Measurements from ENCODE around the gene PSTPIP2. TPM values are rescaled to one million over a fixed set of nuclear protein-coding genes. Genes with fewer than 3 reads are reported as not detected.
A peak's percentile ranks its signal among the peaks of the same experiment; 100 is the strongest.
"Not testable (repeated sequence)": the region's sequence is repeated elsewhere in the genome, so short reads cannot be mapped to it uniquely, and the experiment has no call there.

PSTPIP2 gene
- total RNA-seq, 1 donor from 2014 or later = 1.7 TPM

DNA sequence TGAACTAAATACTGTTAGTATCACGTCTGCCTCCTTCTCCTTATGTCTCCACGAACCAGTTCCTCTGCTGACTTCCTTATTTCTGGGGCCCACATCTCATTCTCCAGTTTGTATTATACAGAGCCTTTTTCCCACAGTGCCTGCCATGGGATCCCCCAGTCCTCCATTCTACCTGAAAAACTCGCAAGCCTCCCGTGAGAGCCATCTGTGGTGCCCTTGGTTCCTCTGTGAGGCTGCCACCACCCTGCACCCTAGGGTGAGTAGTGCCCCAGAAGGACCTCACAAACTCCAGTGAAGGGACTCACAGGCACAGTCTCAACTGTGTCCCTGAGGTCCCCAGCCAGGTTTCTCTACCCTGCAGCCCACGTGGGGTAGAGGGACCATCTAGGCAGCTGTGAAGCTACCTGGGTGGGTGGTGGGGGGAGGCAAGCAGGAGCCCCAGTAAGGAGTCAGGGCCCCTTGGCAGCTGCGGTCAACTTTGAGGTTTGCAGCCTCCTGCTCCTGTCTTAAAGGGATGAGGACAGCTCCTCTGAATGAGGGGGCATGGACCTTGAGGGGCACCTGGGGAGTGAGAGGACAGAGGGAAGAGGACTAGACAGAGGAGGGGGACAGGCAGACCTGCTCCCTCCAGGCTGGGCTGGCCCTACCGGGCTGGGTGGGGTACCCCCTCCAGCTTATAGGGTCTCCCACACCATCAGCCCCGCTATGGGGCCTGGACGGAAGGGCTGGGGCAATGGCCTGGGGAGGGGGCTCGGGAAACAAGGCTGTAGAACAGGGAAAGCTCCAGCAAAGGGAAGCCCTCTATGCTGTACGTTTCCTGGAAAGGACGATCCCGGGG, 1.0 kb downstream of the PSTPIP2 start:
- no peak for DNase-seq (ENCODE audit: low read depth)

DNA sequence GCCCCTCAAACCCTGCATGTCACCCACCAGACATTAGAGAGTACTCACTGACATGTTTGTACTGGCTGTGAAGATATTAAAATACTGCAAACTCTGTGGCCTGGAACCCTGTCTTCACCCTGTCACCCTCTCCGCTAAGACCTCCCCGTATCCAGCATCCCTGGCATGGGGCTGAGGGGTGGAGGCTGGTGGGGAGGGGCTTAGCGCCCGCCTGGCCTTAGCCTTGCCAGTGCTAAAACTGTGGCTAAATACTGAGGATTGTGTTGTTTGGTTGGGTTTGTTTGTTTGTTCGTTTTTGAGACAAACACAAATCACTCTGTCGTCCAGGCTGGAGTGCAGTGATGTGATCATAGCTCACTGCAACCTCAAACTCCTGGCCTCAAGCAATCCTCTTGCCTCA, 1.8 kb downstream of the PSTPIP2 start:
- DNase-seq (ENCODE audit: low read depth) = no peak

DNA sequence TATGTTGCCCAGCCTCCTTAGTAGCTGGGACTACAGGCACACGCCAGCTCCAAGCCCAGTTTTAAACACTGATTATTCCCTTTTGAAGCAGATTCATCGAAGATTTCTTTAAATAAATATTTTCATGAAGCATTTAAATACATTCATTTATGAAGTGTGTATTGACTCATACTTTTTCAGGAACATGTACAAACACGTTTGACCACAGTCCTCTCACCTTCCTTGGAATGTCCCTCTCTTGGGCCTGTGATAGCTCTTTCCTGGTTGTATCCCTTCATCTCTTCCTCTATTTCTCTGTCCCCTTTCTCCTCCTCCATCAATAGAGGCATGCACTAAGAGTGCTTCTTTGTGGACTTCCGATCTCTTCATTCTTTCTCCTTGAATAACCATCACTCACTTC, 2.5 kb downstream of the PSTPIP2 start:
- DNase-seq (ENCODE audit: low read depth) = no peak

DNA sequence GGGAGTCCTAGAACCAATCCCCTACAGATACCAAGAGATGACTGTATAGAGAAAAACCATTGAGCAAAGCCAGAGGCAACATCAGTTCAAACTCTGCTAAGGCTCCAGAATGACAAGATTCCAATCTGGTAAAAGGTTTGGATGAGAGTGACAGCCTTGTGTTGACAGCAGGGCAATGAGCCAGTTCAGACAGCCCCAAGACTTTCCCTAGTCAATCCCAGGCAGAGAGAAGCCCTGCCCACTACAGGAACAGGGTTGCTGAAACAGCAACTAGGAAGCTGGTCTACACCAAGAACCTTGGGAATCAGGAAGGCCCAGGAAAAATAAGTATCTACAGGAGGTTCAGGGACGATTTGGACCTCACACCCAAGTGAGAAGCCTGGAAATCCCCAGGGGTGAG, 3.3 kb downstream of the PSTPIP2 start:
- no peak for DNase-seq (ENCODE audit: low read depth)

DNA sequence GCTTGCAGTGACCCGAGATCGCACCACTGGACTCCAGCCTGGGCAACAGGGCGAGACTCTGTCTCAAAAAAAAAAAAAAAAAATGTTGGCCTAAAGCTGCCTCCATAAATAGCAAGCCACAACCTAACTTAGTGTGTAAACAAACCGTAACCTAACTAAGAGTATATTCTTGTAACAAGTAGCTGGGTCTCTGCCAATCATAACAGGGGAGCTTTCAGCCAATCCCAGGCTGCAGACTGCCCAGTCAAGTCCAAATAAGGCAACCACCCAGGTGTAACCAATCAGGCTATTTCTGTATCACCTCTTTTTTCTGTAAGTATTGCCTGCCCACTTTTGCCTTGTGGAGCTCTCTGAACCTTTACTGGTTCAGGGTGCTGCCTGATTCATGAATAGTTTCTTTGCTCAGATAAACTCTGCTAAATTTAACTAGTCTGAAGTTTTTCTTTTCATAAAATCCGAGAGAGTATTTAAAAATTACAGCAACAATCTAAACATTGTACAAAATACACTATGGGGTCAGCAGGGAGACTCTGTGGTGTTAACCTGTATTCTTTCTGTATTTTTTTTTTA, 4.5 kb downstream of the PSTPIP2 start:
- DNase-seq (ENCODE audit: low read depth) = peak; percentile 35

DNA sequence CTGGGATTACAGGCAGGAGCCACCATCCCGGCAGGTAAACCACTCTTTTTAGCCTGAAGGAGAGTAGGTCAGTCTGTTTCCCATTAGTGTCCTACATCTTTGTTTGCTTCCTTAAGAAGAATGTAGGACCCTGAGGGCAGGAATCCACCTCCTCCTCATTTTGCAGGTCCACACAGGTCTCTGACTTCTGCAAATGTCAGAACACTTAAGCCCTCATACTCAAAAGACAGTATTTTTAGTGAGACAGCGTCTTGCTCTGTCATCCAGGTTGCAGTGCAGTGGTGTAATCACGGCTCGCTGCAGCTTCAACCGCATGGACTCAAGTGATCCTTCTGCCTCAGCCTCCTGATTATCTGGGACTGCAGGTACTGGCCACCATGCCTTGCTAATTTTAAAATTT, 9.3 kb downstream of the PSTPIP2 start:
- no peak for DNase-seq (ENCODE audit: low read depth)

DNA sequence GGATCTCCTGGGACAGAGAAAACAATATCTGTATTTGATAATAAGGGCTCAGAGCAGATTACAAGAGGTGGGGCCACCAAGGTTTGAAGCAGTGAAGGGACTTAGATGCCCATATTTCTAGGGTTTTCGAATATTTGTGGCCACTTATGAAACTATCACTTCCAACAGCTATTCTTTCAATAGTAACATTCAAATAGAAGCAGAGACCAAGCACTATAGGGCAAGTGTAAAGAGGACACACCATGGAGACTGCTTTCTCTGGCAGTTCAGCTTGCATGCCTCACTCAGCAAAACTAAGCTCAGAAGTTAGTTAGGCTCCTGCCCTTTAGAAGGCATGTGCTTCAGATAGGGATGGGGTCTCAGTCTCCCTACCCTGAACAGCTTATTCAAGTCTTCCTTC, 10.3 kb downstream of the PSTPIP2 start:
- no peak for DNase-seq (ENCODE audit: low read depth)

DNA sequence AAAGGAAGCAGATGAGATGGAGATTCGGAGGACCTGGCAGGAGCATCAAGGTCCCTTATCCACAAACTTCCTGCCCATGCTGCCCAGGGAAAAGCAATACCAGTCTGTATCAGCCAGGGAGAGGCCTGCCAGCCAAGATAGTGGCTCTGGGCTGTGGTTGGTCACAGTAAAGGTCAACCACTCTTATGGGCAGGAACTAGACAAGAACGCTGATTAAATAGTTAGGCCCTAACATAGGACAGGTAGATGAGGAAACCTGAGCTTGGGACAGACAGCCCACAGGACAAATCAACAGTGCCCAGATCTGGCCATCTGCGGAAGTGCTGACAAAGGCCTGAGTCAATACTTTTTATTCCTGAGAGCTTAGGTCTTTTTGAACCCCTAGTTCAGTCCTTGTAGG, 10.7 kb downstream of the PSTPIP2 start:
- no peak for DNase-seq (ENCODE audit: low read depth)

DNA sequence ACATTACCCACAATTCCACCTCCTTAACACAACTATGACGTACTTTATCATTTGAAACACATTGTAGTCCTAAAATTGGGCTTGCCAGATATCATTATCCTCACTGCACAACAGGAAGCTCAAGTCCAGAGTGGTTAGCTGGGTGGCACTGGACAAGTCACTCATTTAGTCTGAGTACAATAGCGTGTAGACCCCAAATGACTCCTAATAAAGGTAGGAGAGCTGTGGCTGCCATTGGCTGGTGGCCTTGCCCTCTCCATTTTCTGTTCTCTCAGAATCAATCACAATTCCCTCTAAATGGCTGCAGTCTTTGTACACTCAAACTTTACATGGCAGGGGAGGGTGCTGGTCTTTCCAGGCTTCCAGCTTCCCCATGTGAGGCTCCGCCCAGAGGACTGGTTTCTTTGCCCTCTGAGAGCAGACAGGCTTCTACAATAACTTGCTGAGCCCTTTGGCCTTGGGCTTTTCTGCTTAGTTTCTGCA, 11.7 kb downstream of the PSTPIP2 start:
- no peak for DNase-seq (ENCODE audit: low read depth)

DNA sequence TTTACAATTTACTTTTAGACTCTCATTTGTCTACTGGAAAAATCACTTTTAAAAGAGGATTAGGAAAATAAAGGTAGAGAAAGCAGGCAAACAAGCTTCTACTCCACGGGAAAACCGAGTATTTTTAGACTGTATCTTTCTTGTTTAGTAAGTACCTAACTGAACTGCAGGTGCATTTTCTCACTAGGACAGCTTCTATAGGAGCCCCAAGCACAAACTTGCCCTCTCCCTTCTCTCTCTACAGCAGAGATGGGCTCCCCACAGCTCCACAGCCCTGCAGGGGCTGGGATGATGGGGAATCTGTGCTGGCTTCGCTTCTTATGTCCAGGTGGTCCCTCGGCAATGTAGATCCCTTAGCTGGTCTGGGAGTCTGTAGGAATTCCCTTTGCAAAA, 16.2 kb downstream of the PSTPIP2 start:
- DNase-seq (ENCODE audit: low read depth) = no peak

DNA sequence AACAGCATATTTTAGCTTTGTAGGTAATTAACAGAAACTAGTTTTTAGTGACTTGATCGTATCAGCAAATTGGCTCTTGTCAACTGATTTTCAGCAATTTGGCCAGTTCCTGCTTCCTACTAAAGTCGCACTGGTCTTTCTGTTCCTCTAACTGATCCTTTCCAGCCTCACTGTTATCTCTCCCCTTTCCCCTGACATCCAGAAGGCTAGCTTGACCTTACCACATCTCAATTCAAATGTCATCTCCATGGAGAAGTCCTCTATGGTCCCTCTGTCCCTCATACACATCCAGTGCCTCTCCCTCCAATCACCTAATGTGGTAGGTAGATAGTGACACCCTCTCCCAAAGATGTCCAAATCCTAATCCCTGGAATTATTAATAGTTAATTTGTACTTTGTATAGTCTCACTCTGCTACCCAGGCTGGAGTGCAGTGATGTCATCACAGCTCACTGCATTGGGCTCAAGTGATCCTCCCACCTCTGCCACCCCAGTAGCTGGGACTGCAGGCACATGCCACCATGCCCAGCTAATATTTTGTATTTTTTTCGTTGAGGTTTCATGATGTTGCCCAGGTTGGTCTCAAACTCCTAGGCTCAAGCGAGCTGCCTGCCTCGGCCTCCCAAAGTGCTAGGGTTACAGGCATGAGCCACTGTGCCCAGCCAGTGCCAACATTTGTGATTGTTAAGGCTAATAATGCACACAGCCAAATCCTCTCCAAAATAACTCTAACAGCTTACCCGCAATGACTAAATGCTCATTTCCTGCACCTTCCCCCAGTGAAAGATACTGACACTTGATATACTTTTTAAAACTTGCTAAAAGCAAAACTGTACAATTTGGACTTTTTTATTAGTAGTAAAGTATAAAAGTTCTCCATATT, 16.9 kb downstream of the PSTPIP2 start:
- peak; percentile 24 for DNase-seq (ENCODE audit: low read depth)

DNA sequence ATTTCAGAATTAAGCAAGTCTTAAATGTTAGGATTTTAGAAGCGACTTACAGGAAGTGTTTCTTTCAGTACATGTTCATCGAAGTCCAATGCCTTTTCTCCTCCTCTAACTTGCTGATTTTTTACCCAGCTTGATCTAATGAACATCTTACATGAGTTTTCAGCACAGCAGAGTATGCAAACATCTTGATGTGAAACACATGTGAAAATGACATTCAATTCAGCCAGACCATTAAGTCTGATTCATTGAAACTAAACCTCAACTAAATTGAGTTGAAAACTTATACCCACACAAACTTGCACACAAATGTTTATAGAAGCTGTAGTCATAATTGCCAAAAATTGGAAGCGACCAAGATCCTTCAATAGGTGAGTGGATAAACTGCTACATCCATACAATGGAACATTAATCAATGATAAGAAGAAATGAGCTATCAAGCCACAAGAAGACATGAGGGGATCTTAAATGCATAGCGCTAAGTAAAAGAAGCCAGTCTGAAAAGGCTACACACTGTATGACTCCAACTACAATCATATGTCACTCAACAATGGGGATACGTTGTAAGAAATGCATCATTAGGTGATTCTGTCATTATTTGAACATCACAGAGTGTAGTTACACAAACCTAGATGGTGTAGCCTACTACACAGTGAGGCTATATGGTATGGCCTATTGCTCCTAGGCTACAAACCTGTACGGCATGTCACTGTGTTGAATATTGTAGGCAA, 18.5 kb downstream of the PSTPIP2 start:
- no peak for DNase-seq (ENCODE audit: low read depth)

DNA sequence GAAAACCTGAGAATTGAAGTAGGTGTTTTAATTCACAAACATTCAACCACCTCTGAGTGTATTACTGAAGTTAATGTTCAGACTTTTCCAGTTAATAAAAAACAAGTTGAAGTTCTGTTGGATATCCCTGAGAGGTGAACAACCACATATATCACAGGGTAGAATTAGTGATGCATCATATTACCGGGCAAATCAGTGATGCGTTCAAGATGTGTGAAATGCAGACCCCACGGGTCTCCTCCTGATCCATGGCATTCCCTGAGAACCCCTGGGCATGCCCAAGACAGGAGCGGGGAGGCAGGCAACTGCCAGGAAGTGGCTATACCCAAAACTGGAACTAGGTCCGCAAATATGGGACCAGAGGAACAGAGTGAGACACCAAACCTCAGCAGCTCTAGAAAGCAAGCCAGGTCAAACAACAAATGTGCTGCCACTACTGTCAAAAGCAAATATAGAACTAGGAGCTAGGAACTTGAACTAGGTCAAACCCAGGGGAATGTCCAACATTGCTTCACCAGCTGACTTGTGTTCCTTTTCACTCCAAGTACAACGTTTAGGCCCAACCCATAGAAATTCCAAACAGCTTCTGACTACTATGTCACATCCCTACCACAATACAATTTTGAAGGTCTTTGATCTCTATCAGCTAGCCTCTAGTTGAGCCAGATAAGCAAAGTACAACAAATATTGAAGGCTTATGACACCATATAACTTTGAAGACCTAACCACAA, 20.2 kb downstream of the PSTPIP2 start:
- peak; percentile 75 for DNase-seq (ENCODE audit: low read depth)

DNA sequence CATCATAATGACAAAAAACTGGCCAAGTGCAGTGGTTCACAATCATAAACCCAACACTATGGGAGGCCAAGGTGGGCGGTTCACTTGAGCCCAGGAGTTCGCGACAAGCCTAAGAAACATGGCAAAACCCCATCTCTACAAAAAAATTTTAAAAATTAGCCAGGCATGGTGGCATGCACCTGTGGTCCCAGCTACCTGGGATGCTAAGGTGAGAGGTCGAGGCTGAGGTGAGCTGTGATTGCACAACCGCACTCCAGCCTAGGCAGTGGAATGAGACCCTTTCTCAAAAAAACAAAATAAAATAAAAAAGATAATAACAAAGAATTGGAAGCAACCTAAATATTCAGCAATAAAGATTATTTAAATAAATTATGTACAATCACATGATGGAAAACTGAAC, 21.8 kb downstream of the PSTPIP2 start:
- DNase-seq (ENCODE audit: low read depth) = no peak

DNA sequence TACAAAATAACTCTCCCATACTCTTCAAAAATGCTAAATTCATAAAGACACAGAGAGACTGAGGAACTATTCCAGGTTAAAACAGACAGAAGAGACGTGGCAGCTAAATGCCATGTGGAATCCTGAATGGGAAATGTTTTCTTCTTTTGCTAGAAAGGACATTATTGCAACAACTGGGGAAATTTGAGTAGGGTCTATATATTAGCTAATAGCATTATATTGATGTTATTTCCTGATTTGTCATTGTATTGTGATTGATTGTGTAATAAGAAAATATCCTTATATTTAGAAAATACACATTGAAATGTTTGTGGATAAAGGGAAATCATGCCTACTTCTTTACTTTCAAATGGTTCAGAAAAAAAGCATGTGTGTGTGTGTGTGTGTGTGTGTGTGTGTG, 23.4 kb downstream of the PSTPIP2 start:
- no peak for DNase-seq (ENCODE audit: low read depth)

DNA sequence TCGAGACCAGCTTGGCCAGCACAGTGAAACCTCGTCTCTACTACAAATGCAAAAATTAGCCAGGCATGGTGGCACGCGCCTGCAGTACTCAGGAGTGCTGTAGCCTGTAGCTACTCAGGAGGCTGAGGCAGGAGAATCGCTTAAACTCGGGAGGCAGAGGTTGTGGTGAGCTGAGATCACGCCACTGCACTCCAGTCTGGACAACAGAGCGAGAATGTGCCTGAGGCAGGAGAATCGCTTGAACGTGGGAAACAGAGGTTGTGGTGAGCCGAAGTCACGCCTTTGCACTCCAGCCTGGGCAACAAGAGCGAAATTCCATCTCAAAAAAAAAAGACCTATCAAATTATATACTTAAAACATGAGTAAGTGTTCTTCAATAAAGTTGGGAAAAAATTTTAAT, 24.7 kb downstream of the PSTPIP2 start:
- DNase-seq (ENCODE audit: low read depth) = not testable (repeated sequence)

DNA sequence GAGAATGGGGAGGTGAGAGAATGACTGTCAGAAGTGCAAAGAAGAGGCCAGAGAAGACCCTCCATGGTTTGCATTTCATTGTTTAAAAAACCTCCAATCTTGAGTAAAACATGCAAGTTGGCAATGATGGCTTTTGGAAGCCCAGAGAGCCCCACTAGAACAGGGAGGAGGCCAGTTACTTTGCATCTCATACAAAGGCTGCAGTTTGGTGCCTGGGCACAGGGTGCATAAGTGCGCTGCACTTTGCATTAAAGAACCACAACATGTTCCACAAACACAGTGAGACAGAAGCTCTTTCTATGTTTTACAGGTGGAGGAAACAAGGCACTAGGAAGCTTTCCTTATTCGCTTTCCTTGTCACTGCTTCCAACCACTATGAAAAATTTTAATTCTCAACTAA, 25.4 kb downstream of the PSTPIP2 start:
- DNase-seq (ENCODE audit: low read depth) = no peak

DNA sequence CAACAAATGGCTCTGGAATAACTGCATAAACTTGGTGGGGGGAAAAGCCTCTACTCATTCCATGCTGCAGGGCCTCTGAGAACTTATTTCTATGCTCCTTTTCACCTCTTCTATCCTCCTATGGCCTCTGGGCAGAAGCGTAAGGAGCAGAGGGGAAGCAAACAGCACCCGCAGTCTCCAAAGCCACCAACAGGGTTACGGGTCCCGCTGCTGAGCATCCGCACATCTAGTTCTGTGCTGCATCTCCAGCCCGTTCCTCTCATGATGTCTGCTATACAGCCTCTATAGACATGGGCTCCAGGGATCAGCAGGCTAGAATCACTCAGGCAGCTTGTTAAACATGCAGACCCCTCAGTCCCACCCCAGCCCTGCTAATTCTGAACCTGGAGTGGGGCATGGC, 25.9 kb downstream of the PSTPIP2 start:
- no peak for DNase-seq (ENCODE audit: low read depth)

DNA sequence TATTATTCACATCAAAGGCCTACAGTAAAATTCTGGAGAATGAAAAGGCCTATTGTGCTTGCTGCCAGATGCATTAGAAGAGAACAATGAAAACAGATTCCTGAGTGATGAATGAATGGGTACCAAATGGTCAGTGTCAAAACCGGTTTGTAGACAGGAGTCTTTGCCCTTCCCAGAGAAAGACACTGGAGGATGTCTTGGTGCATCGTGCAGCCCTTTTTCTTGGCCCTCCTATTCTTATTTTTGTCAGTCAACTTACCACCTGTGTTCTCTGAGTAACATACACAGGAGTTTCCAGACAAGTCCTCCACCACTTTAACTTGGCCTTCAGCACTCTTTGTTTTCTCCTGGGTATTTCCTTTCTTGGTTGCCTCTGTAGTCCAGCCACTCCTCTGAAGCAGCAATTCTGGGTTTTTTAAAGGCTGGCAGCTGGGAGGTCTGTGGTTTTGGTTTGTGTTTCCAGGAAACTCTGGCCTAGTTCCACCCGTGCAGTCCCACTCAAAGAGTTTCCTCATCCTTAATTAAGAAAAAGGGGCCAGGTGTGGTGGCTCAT, 29.4 kb downstream of the PSTPIP2 start:
- DNase-seq (ENCODE audit: low read depth) = peak; percentile 90

DNA sequence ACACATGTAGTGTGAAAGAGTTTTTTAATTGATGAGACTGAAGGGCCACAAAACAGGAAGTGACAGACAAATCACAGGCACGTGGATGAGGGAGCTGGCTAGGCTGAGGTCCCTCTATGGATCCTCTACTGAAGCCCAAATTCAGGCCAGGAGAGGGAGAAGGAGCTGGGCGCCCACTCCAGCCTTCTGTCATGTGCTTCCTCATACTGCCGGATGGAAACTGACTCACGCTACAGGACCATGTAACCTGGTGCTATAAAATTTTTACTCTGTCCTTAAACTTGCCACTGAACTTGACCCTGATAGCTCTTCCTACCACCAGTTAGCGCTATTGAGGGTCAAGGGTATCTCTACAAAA, 31.3 kb downstream of the PSTPIP2 start:
- no peak for DNase-seq (ENCODE audit: low read depth)
